Retinal pigment epithelial cell (primary cell): ENCODE data around the gene KREMEN2.

Source experiments
- DNase-seq: peaks from one replicate; pipeline ENCODE4 v3.0.0-alpha.2; 2010; ENCODE audit warnings: low read depth
- H3K4me3 ChIP-seq: 2 replicates; pipeline ENCODE4 v1.5.1; 2011; ENCODE audit warnings: mild to moderate bottlenecking, low read length, control low read depth, moderate library complexity
- CTCF ChIP-seq: conservative IDR thresholded peaks from 2 replicates; pipeline ENCODE4 v1.5.1; 2011; ENCODE audit warnings: low read depth, low read length, control low read depth, inconsistent platforms

Gene KREMEN2

GRCh38 chr16:2933136-2933535, 30.9 kb upstream of the KREMEN2 start:
- DNase-seq = no peak
- H3K4me3 ChIP-seq = no peak overlapping the region
- no peak for TF ChIP-seq CTCF

GRCh38 chr16:2933701-2934100, 30.4 kb upstream of the KREMEN2 start:
- no peak for TF ChIP-seq CTCF
- no peak for DNase-seq

GRCh38 chr16:2934450-2934849, 29.6 kb upstream of the KREMEN2 start:
- DNase-seq = no peak
- H3K4me3 ChIP-seq = no peak overlapping the region
- no peak for TF ChIP-seq CTCF

More at GRCh38 chr16:2933701-2934100, 30.4 kb upstream of the KREMEN2 start:
- H3K4me3 ChIP-seq = no peak overlapping the region

GRCh38 chr16:2936436-2937011, 27.6 kb upstream of the KREMEN2 start:
- no peak overlapping the region for H3K4me3 ChIP-seq
- DNase-seq = no peak
- TF ChIP-seq CTCF = no peak

GRCh38 chr16:2937170-2937569, 26.9 kb upstream of the KREMEN2 start:
- no peak for TF ChIP-seq CTCF
- H3K4me3 ChIP-seq = no peak overlapping the region

GRCh38 chr16:2938206-2938605, 25.9 kb upstream of the KREMEN2 start:
- no peak for TF ChIP-seq CTCF
- DNase-seq = no peak
- H3K4me3 ChIP-seq = no peak overlapping the region

More at GRCh38 chr16:2937170-2937569, 26.9 kb upstream of the KREMEN2 start:
- no peak for DNase-seq

- no peak for DNase-seq
- no peak for TF ChIP-seq CTCF
- H3K4me3 ChIP-seq = no peak overlapping the region
Measured at GRCh38 chr16:2939968-2940367, 24.1 kb upstream of the KREMEN2 start.
